HepG2 (cell line): Measurements from ENCODE around the gene CDC40. TPM values are rescaled to one million over a fixed set of nuclear protein-coding genes. Genes with fewer than 3 reads are reported as not detected.

Experiments
- AGO1 ChIP-seq: fragments of 200-400 bp; formaldehyde crosslinking; IDR thresholded peaks from 2 replicates; pipeline ENCODE4 v1.6.1; 2017; ENCODE audit warnings: mild to moderate bottlenecking, low read depth, low read length, moderate library complexity; ENCODE audit not compliant: poor library complexity, severe bottlenecking
- DNMT3B ChIP-seq: conservative IDR thresholded peaks from 2 replicates; pipeline ENCODE4 v1.6.1; 2016; ENCODE audit warnings: missing biosample characterization, control low read depth
- ELF4 ChIP-seq: sonication (generic); formaldehyde crosslinking; IDR thresholded peaks from 2 replicates; pipeline ENCODE4 v1.5.0; 2020; ENCODE audit warnings: missing genetic modification reagents, mild to moderate bottlenecking, moderate library complexity, borderline replicate concordance
- GLI4 ChIP-seq: sonication (generic); formaldehyde crosslinking; IDR thresholded peaks from 2 replicates; pipeline ENCODE4 v1.5.1; 2020; ENCODE audit warnings: missing genetic modification reagents, mild to moderate bottlenecking, moderate library complexity, borderline replicate concordance
- PRDM10 ChIP-seq: sonication (generic); formaldehyde crosslinking; IDR thresholded peaks from 2 replicates; pipeline ENCODE4 v1.4.0; 2020; ENCODE audit warnings: low read depth, missing genetic modification reagents
- SOX6 ChIP-seq, 2 experiments: fragments of 450-650 bp in 1 of 2; sonication (generic) in 1 of 2; formaldehyde crosslinking in 1 of 2; IDR thresholded peaks; 2 replicates each; pipeline versions ENCODE4 v1.4.0 to v1.6.1; 2017 to 2020; ENCODE audit warnings: antibody characterized with exemption in 1 of 2, mild to moderate bottlenecking in 1 of 2, missing genetic modification reagents in 1 of 2
- UBTF ChIP-seq: sonication (generic); formaldehyde crosslinking; IDR thresholded peaks from 2 replicates; pipeline ENCODE4 v1.4.0; 2020; ENCODE audit warnings: mild to moderate bottlenecking, missing genetic modification reagents
- WIZ ChIP-seq: sonication (generic); formaldehyde crosslinking; IDR thresholded peaks from 2 replicates; pipeline ENCODE4 v1.5.1; 2020; ENCODE audit warnings: mild to moderate bottlenecking, missing genetic modification reagents
- ZNF20 ChIP-seq: sonication (generic); formaldehyde crosslinking; IDR thresholded peaks from 2 replicates; pipeline ENCODE4 v1.4.0; 2020; ENCODE audit warnings: mild to moderate bottlenecking, moderate library complexity, missing genetic modification reagents
- ZNF574 ChIP-seq: sonication (generic); formaldehyde crosslinking; IDR thresholded peaks from 2 replicates; pipeline ENCODE4 v1.4.0; 2020; ENCODE audit warnings: missing genetic modification reagents
- ZNF605 ChIP-seq: sonication (generic); formaldehyde crosslinking; IDR thresholded peaks from 2 replicates; pipeline ENCODE4 v1.8.0; 2022; ENCODE audit warnings: mild to moderate bottlenecking, missing genetic modification reagents
- ZNF709 ChIP-seq: sonication (generic); formaldehyde crosslinking; IDR thresholded peaks from 2 replicates; pipeline ENCODE4 v1.5.0; 2020; ENCODE audit warnings: mild to moderate bottlenecking, missing genetic modification reagents
- ZNF713 ChIP-seq: sonication (generic); formaldehyde crosslinking; IDR thresholded peaks from 2 replicates; pipeline ENCODE4 v1.4.0; 2020; ENCODE audit warnings: mild to moderate bottlenecking, missing genetic modification reagents
- ZNF790 ChIP-seq: sonication (generic); formaldehyde crosslinking; IDR thresholded peaks from 2 replicates; pipeline ENCODE4 v1.8.0; 2022; ENCODE audit warnings: missing genetic modification reagents, mild to moderate bottlenecking, borderline replicate concordance
- polyA plus RNA-seq, 8 experiments: library from polyadenylated mRNA; depleted of rRNA in 3 of 8; stranded (reverse) in 7 of 8; unstranded in 1 of 8; fragments of >200 nt; fragmentation: Illumina TruSeq in 4 of 8; extraction: Trizol in 4 of 8; gene quantifications; 2 replicates each; pipeline versions ENCODE4 v1.2.1 to v1.2.3, GENCODE V29; 2011 to 2016; ENCODE audit warnings: low read depth in 4 of 8, missing spikeins in 1 of 8, mixed read lengths in 1 of 8; ENCODE audit not compliant: insufficient read depth in 1 of 8
- total RNA-seq, 5 experiments: library from RNA; depleted of rRNA; stranded (reverse); fragments of >200 nt; fragmentation: Illumina TruSeq; extraction: Trizol; gene quantifications; 2 replicates each; pipeline ENCODE4 v1.2.3, GENCODE V29; 2016; ENCODE audit warnings: low read depth in 1 of 5

Gene CDC40
- total and polyA plus RNA-seq, 2 of the 13 experiments (the other 11 are each of a cell fraction or from before 2014, with no cell fraction given) = 11.4 to 21.5 TPM

GRCh38 chr6:110179406-110180227 lies 610 bp upstream of the CDC40 start, which contains the start of gene WASF1 (continued):
- TF ChIP-seq GLI4 (CRISPR knock-in tag) = peak; percentile 43; the same call in 1 of the 2 replicates
- no peak for TF ChIP-seq SOX6 (IDR thresholded peaks at IDR 0.05)
- TF ChIP-seq SOX6 (CRISPR knock-in tag; IDR thresholded peaks at IDR 0.05) = peak; percentile 62
- TF ChIP-seq ZNF20 = no peak
- no peak; the same call in 1 of the 2 replicates for TF ChIP-seq WIZ (CRISPR knock-in tag)
- peak; percentile 59; the same call in 1 of the 2 replicates for TF ChIP-seq ZNF790 (CRISPR knock-in tag)
- peak; percentile 54; the same call in 1 of the 2 replicates for TF ChIP-seq ELF4 (CRISPR knock-in tag)
- 0 out of 2 replicates have a peak, but pooled peaks have one; percentile 48 for TF ChIP-seq ZNF713 (CRISPR knock-in tag)
- peak; percentile 99 for TF ChIP-seq PRDM10 (CRISPR knock-in tag)
- TF ChIP-seq ZNF605 = no peak; the same call in 1 of the 2 replicates
- peak; percentile 31; the same call in 1 of the 2 replicates for TF ChIP-seq ZNF709 (CRISPR knock-in tag)
- TF ChIP-seq ZNF574 = peak; percentile 79
- TF ChIP-seq UBTF (CRISPR knock-in tag) = peak; percentile 52; the same call in 1 of the 2 replicates
- no peak for TF ChIP-seq DNMT3B
- peak; percentile 32 for TF ChIP-seq AGO1
